Measurements from ENCODE around the gene STEEP1. TPM values are rescaled to one million over a fixed set of nuclear protein-coding genes. Genes with fewer than 3 reads are reported as not detected.

STEEP1 gene
- total and polyA plus RNA-seq, 2 of the 13 experiments (the other 11 are each of a cell fraction or from before 2014, with no cell fraction given): 7.7 to 23.1 TPM

- H3K36me3 ChIP-seq (replicated peaks in 1 of 2; ENCODE audit: control insufficient read depth in 1 of 2, insufficient read depth in 2 of 2, low read length in 2 of 2): peaks cover 0 to 9% of the 10 kb centered on the region in 2 experiments; a peak in 3 of 5 replicates
- 49% methylated on average over 2 of the region's 2 CpGs for WGBS (ENCODE audit: low lambda C conversion rate)
- ChIA-PET CTCF (ENCODE audit: low intra/inter-chr PET ratio, low total read pairs) (no interaction called here), POLR2A (no interaction called here)
- FAIRE-seq (no peak), ATAC-seq (no peak), DNase-seq (ENCODE audit: low spot score) (no peak)
- no peaks in the 10 kb centered on the region for H3K79me2 ChIP-seq (ENCODE audit: insufficient read depth, low read length)
- no peak overlapping the region for H3K27ac ChIP-seq (ENCODE audit: extremely low read length, insufficient read depth, low read length)
- no TSS peak for BruUV-seq (replicated peaks)
- intact Hi-C loops (cut with micrococcal nuclease; ENCODE audit: unreplicated experiment) (no loop called here), in situ Hi-C loops (cut with HindIII; ENCODE audit: extremely low pct_ligation_motif_present, low pct_unique_long_range_greater_than_20kb) (no loop called here)
- H3K4me3 ChIP-seq (replicated peaks in 1 of 3; ENCODE audit: insufficient read depth in 1 of 3, low read depth in 2 of 3, low read length in 3 of 3): no peak overlapping the region
- no peak overlapping the region for H3K9ac ChIP-seq (ENCODE audit: insufficient read depth, low read depth, low read length)
- no peaks in the 10 kb centered on the region for H3K4me1 ChIP-seq (ENCODE audit: insufficient read depth, low read length)
- TF ChIP-seq MED1 (CRISPR knock-in tag; IDR thresholded peaks at IDR 0.05): no peak
- TF ChIP-seq ZBED4 (CRISPR knock-in tag; IDR thresholded peaks at IDR 0.05; ENCODE audit: borderline replicate concordance): no peak
- TF ChIP-seq SOX13 (IDR thresholded peaks at IDR 0.05): no peak
- TF ChIP-seq SOX13 (CRISPR knock-in tag; conservative IDR thresholded peaks at IDR 0.05 in 1 of 2, IDR thresholded peaks at IDR 0.05 in 1 of 2): no peak
- TF ChIP-seq CTCF (CRISPR knock-in tag; IDR thresholded peaks at IDR 0.05): peak; percentile 16; the same call in 1 of the 2 replicates
- no peak for TF ChIP-seq ZNF276 (CRISPR knock-in tag; IDR thresholded peaks at IDR 0.05; ENCODE audit: low read depth)
- H3K27me3 ChIP-seq (ENCODE audit: control insufficient read depth in 1 of 2, insufficient read depth in 2 of 2, low read length in 2 of 2): no peaks in the 10 kb centered on the region
- H3K4me2 ChIP-seq (ENCODE audit: low read depth, low read length): no peak overlapping the region
- H3K9me3 ChIP-seq (ENCODE audit: low read length): no peaks in the 10 kb centered on the region
- no peaks in the 10 kb centered on the region for H4K20me1 ChIP-seq (ENCODE audit: insufficient read depth, low read length)
- no peak overlapping the region for H2AFZ ChIP-seq (ENCODE audit: low read length)
Measured at GRCh38 chrX:119539872-119540271, 25.3 kb downstream of the STEEP1 start.

All from HepG2 (cell line).